Testis (tissue), 3 donors: ENCODE results near the gene G3BP2. TPM values are rescaled to one million over a fixed set of nuclear protein-coding genes. Genes with fewer than 3 reads are reported as not detected.

Experiments
- DNase-seq: peaks from one replicate; pipeline ENCODE4 v3.0.0-alpha.2; 2019
- H3K27ac ChIP-seq, 2 donors: fragments of 200-600 bp; sonication (generic); one replicate each; pipeline ENCODE4 v1.5.1; 2019
- H3K27me3 ChIP-seq: fragments of 200-600 bp; sonication (generic); one replicate; pipeline ENCODE4 v1.5.1; 2019
- H3K36me3 ChIP-seq: fragments of 200-600 bp; sonication (generic); one replicate; pipeline ENCODE4 v1.5.1; 2017; ENCODE audit warnings: low read depth; ENCODE audit errors: missing control alignments
- H3K4me1 ChIP-seq: fragments of 200-600 bp; sonication (generic); one replicate; pipeline ENCODE4 v1.5.1; 2019
- H3K4me3 ChIP-seq, 2 donors: fragments of 200-600 bp; sonication (generic); one replicate each; pipeline ENCODE4 v1.5.1; 2017 to 2019
- H3K9me3 ChIP-seq: fragments of 200-600 bp; sonication (generic); one replicate; pipeline ENCODE4 v1.5.1; 2017
- CTCF ChIP-seq, 3 experiments: fragments of 450-650 bp in 2 of 3; fragments of 200-600 bp in 1 of 3; sonication (generic) in 1 of 3; IDR thresholded peaks; one replicate each; pipeline ENCODE4 v1.5.1; 2016 to 2019; ENCODE audit warnings: antibody characterized with exemption in 3 of 3, mild to moderate bottlenecking in 2 of 3, moderate library complexity in 1 of 3
- POLR2A ChIP-seq: fragments of 450-650 bp; IDR thresholded peaks from one replicate; pipeline ENCODE4 v1.6.1; 2017; ENCODE audit warnings: antibody characterized with exemption, mild to moderate bottlenecking, moderate library complexity
- WGBS, 2 donors: methylation state at CpG; one replicate each; pipeline ENCODE4 v1.1.5; 2018; 5-methylcytosine and 5-hydroxymethylcytosine counted together
- intact Hi-C: fragments of 100-400 bp; cut with DNase I; formaldehyde crosslinking; loops from one replicate; pipeline ENCODE4 v1.15.1; 2023; ENCODE audit warnings: low total_unique reads
- polyA plus RNA-seq: library from polyadenylated mRNA; stranded (reverse); fragments of 350-450 nt; fragmentation: Illumina TruSeq; extraction: RNeasy Lipid Tissue Mini Kit (QIAGEN cat#74804); gene quantifications from one replicate; pipeline ENCODE4 v1.2.3, GENCODE V29; 2014; ENCODE audit warnings: low read depth, low replicate concordance; ENCODE audit not compliant: insufficient read depth
- total RNA-seq, 2 donors: library from RNA; depleted of rRNA; stranded (reverse); fragments of >200 nt; gene quantifications; one replicate each; pipeline ENCODE4 v1.2.3, GENCODE V29; 2016

Gene G3BP2
- total and polyA plus RNA-seq, 3 donors from 2014 or later, result 102 to 134 (median 105) TPM

GRCh38 chr4:75715105-75715799, 42.0 kb upstream of the G3BP2 start:
- TF ChIP-seq POLR2A (no peak), CTCF (IDR thresholded peaks at IDR 0.05) (no peak)
- no peaks in the 10 kb centered on the region for H3K9me3 ChIP-seq
- no peak overlapping the region for H3K4me3 ChIP-seq
- 41 to 44% methylated on average over 4 of the region's 4 CpGs for WGBS, 2 donors
- intact Hi-C loops, result no loop called here
- DNase-seq, result no peak
- H3K27me3 ChIP-seq, result no peaks in the 10 kb centered on the region
- H3K4me1 ChIP-seq, result peaks cover 8% of the 10 kb centered on the region
- H3K27ac ChIP-seq, result peak overlapping the region in 1 of 2 donors; percentile 1
- no peaks in the 10 kb centered on the region for H3K36me3 ChIP-seq

- TF ChIP-seq CTCF (IDR thresholded peaks at IDR 0.05) (no peak), POLR2A (no peak)
- H3K27me3 ChIP-seq, result no peaks in the 10 kb centered on the region
- intact Hi-C loops, result no loop called here
- H3K9me3 ChIP-seq, result no peaks in the 10 kb centered on the region
- H3K4me1 ChIP-seq, result peaks cover 8% of the 10 kb centered on the region
- no peak overlapping the region for H3K4me3 ChIP-seq
- no peak for DNase-seq
- 29 to 42% methylated on average over 1 of the region's 1 CpG for WGBS, 2 donors
- no peaks in the 10 kb centered on the region for H3K36me3 ChIP-seq
- H3K27ac ChIP-seq, result peak overlapping the region in 1 of 2 donors; percentile 1
Measured at GRCh38 chr4:75714704-75715103, 41.5 kb upstream of the G3BP2 start.

GRCh38 chr4:75714011-75714410, 40.8 kb upstream of the G3BP2 start:
- no peak for TF ChIP-seq CTCF (IDR thresholded peaks at IDR 0.05)
- TF ChIP-seq POLR2A, result no peak
- Histone ChIP-seq H3K27me3 (no peaks in the 10 kb centered on the region), H3K27ac (peak overlapping the region in 1 of 2 donors; percentile 1), H3K9me3 (no peaks in the 10 kb centered on the region), H3K36me3 (no peaks in the 10 kb centered on the region), H3K4me3 (no peak overlapping the region), H3K4me1 (peaks cover 8% of the 10 kb centered on the region)
- intact Hi-C loops, result no loop called here
- no peak for DNase-seq
- whole genome bisulfite sequencing, 2 donors, result 95 to 97% methylated on average over 4 of the region's 4 CpGs

- no peak overlapping the region for H3K27ac ChIP-seq
- WGBS, 2 donors, result 88 to 91% methylated on average over 4 of the region's 4 CpGs
- intact Hi-C loops, result no loop called here
Measured at GRCh38 chr4:75710246-75710645, 37.0 kb upstream of the G3BP2 start.

More at GRCh38 chr4:75710246-75710645, 37.0 kb upstream of the G3BP2 start:
- Histone ChIP-seq H3K9me3 (no peaks in the 10 kb centered on the region), H3K36me3 (no peaks in the 10 kb centered on the region), H3K27me3 (no peaks in the 10 kb centered on the region), H3K4me1 (peaks cover 8% of the 10 kb centered on the region), H3K4me3 (no peak overlapping the region)
- DNase-seq, result no peak
- TF ChIP-seq POLR2A, result no peak
- no peak for TF ChIP-seq CTCF (IDR thresholded peaks at IDR 0.05)
